Neural crest cell (in vitro differentiated cells): Measurements from ENCODE around the gene ETNPPL. TPM values are rescaled to one million over a fixed set of nuclear protein-coding genes. Genes with fewer than 3 reads are reported as not detected.

Source experiments
- DNase-seq: peaks from one replicate; pipeline ENCODE4 v3.0.0; 2021; ENCODE audit warnings: low read depth, mixed read lengths, low spot score
- H3K27ac Mint-ChIP-seq: one replicate; pipeline ENCODE4 v1.8.0; 2021; ENCODE audit warnings: mild to moderate bottlenecking, mixed read lengths; ENCODE audit not compliant: unreplicated experiment
- H3K27me3 Mint-ChIP-seq: 2 replicates; pipeline ENCODE4 v1.8.0; 2021; ENCODE audit warnings: low read depth, mild to moderate bottlenecking, mixed read lengths
- H3K36me3 Mint-ChIP-seq: 2 replicates; pipeline ENCODE4 v1.8.0; 2021; ENCODE audit warnings: low read depth, mild to moderate bottlenecking, mixed read lengths
- H3K4me1 Mint-ChIP-seq: 2 replicates; pipeline ENCODE4 v1.8.0; 2021; ENCODE audit warnings: mixed read lengths
- H3K4me3 Mint-ChIP-seq: one replicate; pipeline ENCODE4 v1.8.0; 2021; ENCODE audit warnings: mild to moderate bottlenecking, mixed read lengths
- H3K9me3 Mint-ChIP-seq: 2 replicates; pipeline ENCODE4 v1.8.0; 2021; ENCODE audit warnings: mixed read lengths
- CTCF ChIP-seq: fragments of 200-600 bp; sonication (generic); conservative IDR thresholded peaks from 2 replicates; pipeline ENCODE4 v1.5.0; 2021; ENCODE audit warnings: antibody characterized with exemption, mild to moderate bottlenecking
- total RNA-seq: library from RNA; stranded (reverse); gene quantifications from 2 replicates; pipeline ENCODE4 v1.2.1, GENCODE V29; 2021

ETNPPL gene
- total RNA-seq, 1 donor from 2014 or later = 0.84 TPM

- H3K27me3 Mint-ChIP-seq = no peaks in the 10 kb centered on the region
- H3K4me1 Mint-ChIP-seq = no peaks in the 10 kb centered on the region
- no peak for TF ChIP-seq CTCF
- H3K27ac Mint-ChIP-seq = no peak overlapping the region
- H3K4me3 Mint-ChIP-seq = no peak overlapping the region
- H3K36me3 Mint-ChIP-seq = no peaks in the 10 kb centered on the region
- no peaks in the 10 kb centered on the region for H3K9me3 Mint-ChIP-seq
- DNase-seq = no peak
These were observed 69.6 kb downstream of the ETNPPL start for GRCh38 chr4:108693211-108693610.

Other genes with a start within 250 kb of the ETNPPL start
- gene RPL34, start 142.5 kb downstream of the ETNPPL start, total RNA-seq = 1,293 TPM in 2 replicates
- gene OSTC, start 112.5 kb downstream of the ETNPPL start, total RNA-seq = 135 and 136 TPM in 2 replicates